Peyer's patch (tissue), 4 donors: ENCODE data around the gene SAMD9.

Experiments used
- CTCF ChIP-seq, 6 experiments: fragments of 450-650 bp in 4 of 6; fragments of 200-600 bp in 2 of 6; sonication (generic) in 1 of 6; IDR thresholded peaks; one replicate each; pipeline ENCODE4 v1.5.1; 2017 to 2019; ENCODE audit warnings: antibody characterized with exemption in 6 of 6, mild to moderate bottlenecking in 3 of 6, moderate library complexity in 1 of 6
- POLR2A ChIP-seq, 2 donors: fragments of 450-650 bp; IDR thresholded peaks; one replicate each; pipeline ENCODE4 v1.5.1; 2017; ENCODE audit warnings: antibody characterized with exemption in 2 of 2, mild to moderate bottlenecking in 2 of 2, moderate library complexity in 2 of 2

GRCh38 chr7:93148727-93149126 lies 30.9 kb upstream of the SAMD9 start:
- TF ChIP-seq POLR2A (IDR thresholded peaks at IDR 0.05) = no peak
- no peak for TF ChIP-seq CTCF (IDR thresholded peaks at IDR 0.05)
